Stimulated activated CD8-positive, alpha-beta memory T cell treated with anti-CD3 and anti-CD28 coated beads, Interleukin-15, amount 100 ng/mL, for 1 hour (primary cell): ENCODE measurements around the gene SEPTIN7.
A peak's percentile ranks its signal among the peaks of the same experiment; 100 is the strongest.
"Not testable (repeated sequence)": the region's sequence is repeated elsewhere in the genome, so short reads cannot be mapped to it uniquely, and the experiment has no call there.

Experiments used
- DNase-seq: peaks from one replicate; pipeline ENCODE4 v3.0.0-alpha.2; 2020; ENCODE audit warnings: low read depth

Gene SEPTIN7

GRCh38 chr7:35800718-35801391 lies at the start of gene SEPTIN7:
Gene SEPTIN7 (plus strand): TSS chr7:35801057. CDS start chr7:35801210, 153 bp downstream.
- DNase-seq, result peak; percentile 98

- DNase-seq, result no peak
These were observed 48.1 kb upstream of the SEPTIN7 start for GRCh38 chr7:35752742-35753141.

- no peak for DNase-seq
These were observed 46.9 kb upstream of the SEPTIN7 start for GRCh38 chr7:35753761-35754603.

- DNase-seq, result no peak
These were observed 46.1 kb upstream of the SEPTIN7 start for GRCh38 chr7:35754741-35755140.

GRCh38 chr7:35755711-35756110 lies 45.1 kb upstream of the SEPTIN7 start:
- DNase-seq, result no peak

- DNase-seq, result not testable (repeated sequence)
These were observed 44.4 kb upstream of the SEPTIN7 start for GRCh38 chr7:35756453-35756852.

GRCh38 chr7:35757574-35757973 lies 43.3 kb upstream of the SEPTIN7 start:
- DNase-seq, result no peak

- peak; percentile 1 for DNase-seq
These were observed 42.4 kb upstream of the SEPTIN7 start for GRCh38 chr7:35758421-35758820.

GRCh38 chr7:35760143-35760745 lies 40.6 kb upstream of the SEPTIN7 start:
- no peak for DNase-seq

- no peak for DNase-seq
These were observed 38.8 kb upstream of the SEPTIN7 start for GRCh38 chr7:35761871-35762677.

- no peak for DNase-seq
These were observed 38.1 kb upstream of the SEPTIN7 start for GRCh38 chr7:35762781-35763180.

- no peak for DNase-seq
These were observed 32.5 kb upstream of the SEPTIN7 start for GRCh38 chr7:35768346-35768745.

GRCh38 chr7:35771776-35772175 lies 29.1 kb upstream of the SEPTIN7 start:
- no peak for DNase-seq

GRCh38 chr7:35773994-35774393 lies 26.9 kb upstream of the SEPTIN7 start:
- no peak for DNase-seq

- DNase-seq, result no peak
These were observed 24.2 kb upstream of the SEPTIN7 start for GRCh38 chr7:35776686-35777085.

GRCh38 chr7:35777121-35777520 lies 23.7 kb upstream of the SEPTIN7 start:
- no peak for DNase-seq

GRCh38 chr7:35780070-35780469 lies 20.8 kb upstream of the SEPTIN7 start:
- DNase-seq, result no peak

- DNase-seq, result no peak
These were observed 19.6 kb upstream of the SEPTIN7 start for GRCh38 chr7:35781200-35781701.

GRCh38 chr7:35781767-35782515 lies 18.9 kb upstream of the SEPTIN7 start:
- DNase-seq, result no peak

- DNase-seq, result no peak
These were observed 16.5 kb upstream of the SEPTIN7 start for GRCh38 chr7:35784332-35784731.

- no peak for DNase-seq
These were observed 15.6 kb upstream of the SEPTIN7 start for GRCh38 chr7:35785250-35785649.
